NCI-H1417 (cell line): ENCODE results near the gene IQCH.

Experiments used
- DNase-seq, 3 experiments: peaks; one replicate each; lab custom pipeline; 2025; lab: John Stamatoyannopoulos, UW

The IQCH gene

GRCh38 chr15:67501177-67501835 lies 246.7 kb downstream of the IQCH start:
- DNase-seq, result peak in 1 of 3 experiments; percentile 59

- peak in 2 of 3 experiments; percentile 25 to 64 for DNase-seq
Observed at GRCh38 chr15:67501836-67502461, 247.4 kb downstream of the IQCH start.

- DNase-seq, result no peak
Observed at GRCh38 chr15:67504056-67504455, 249.5 kb downstream of the IQCH start.

GRCh38 chr15:67504796-67505195 lies 250.2 kb downstream of the IQCH start:
- no peak for DNase-seq

- DNase-seq, result no peak
Observed at GRCh38 chr15:67505675-67506572, 251.3 kb downstream of the IQCH start.

GRCh38 chr15:67506775-67507747 lies 252.5 kb downstream of the IQCH start:
- DNase-seq, result no peak

GRCh38 chr15:67508407-67508806 lies 253.8 kb downstream of the IQCH start:
- no peak for DNase-seq

- no peak for DNase-seq
Observed at GRCh38 chr15:67509918-67510317, 255.3 kb downstream of the IQCH start.

GRCh38 chr15:67510597-67511190 lies 256.1 kb downstream of the IQCH start:
- DNase-seq, result no peak

- peak in 1 of 3 experiments; percentile 28 for DNase-seq
Observed at GRCh38 chr15:67511606-67512005, 257.0 kb downstream of the IQCH start.

GRCh38 chr15:67512140-67512539 lies 257.6 kb downstream of the IQCH start:
- peak; percentile 33 to 98 (median 89) for DNase-seq

GRCh38 chr15:67512933-67513714 lies 258.5 kb downstream of the IQCH start:
- peak in 1 of 3 experiments; percentile 38 for DNase-seq

- DNase-seq, result no peak
Observed at GRCh38 chr15:67515090-67515489, 260.5 kb downstream of the IQCH start.

- DNase-seq, result no peak
Observed at GRCh38 chr15:67515557-67515956, 261.0 kb downstream of the IQCH start.

GRCh38 chr15:67520321-67521028 lies 265.9 kb downstream of the IQCH start:
- DNase-seq, result no peak

GRCh38 chr15:67521029-67521782 lies 266.6 kb downstream of the IQCH start, which contains the start of gene C15orf61:
C15orf61 (plus strand) TSS chr15:67521131; CDS start chr15:67521249, 118 bp downstream.
- peak; percentile 68 to 96 (median 96) for DNase-seq

GRCh38 chr15:67521783-67522568 lies 267.4 kb downstream of the IQCH start:
- DNase-seq, result peak; percentile 21 to 69 (median 22)

- DNase-seq, result peak in 1 of 3 experiments; percentile 28
Observed at GRCh38 chr15:67523330-67523729, 268.7 kb downstream of the IQCH start.
